GM10266 (cell line): ENCODE data around the gene GUCA2B.

Experiments
- DNase-seq: peaks from one replicate; pipeline ENCODE4 v3.0.0; 2012; ENCODE audit errors: extremely low spot score
- TF ChIP-seq, protein P1 (sequence below): IDR thresholded peaks from 2 replicates; pipeline ENCODE4 v1.5.1; 2012; ENCODE audit warnings: mild to moderate bottlenecking, low read depth; ENCODE audit not compliant: control insufficient read depth, insufficient read depth; ENCODE audit errors: missing control alignments

The GUCA2B gene

GRCh38 chr1:42165511-42166210, 12.5 kb downstream of the GUCA2B start:
- TF ChIP-seq, protein P1, sequence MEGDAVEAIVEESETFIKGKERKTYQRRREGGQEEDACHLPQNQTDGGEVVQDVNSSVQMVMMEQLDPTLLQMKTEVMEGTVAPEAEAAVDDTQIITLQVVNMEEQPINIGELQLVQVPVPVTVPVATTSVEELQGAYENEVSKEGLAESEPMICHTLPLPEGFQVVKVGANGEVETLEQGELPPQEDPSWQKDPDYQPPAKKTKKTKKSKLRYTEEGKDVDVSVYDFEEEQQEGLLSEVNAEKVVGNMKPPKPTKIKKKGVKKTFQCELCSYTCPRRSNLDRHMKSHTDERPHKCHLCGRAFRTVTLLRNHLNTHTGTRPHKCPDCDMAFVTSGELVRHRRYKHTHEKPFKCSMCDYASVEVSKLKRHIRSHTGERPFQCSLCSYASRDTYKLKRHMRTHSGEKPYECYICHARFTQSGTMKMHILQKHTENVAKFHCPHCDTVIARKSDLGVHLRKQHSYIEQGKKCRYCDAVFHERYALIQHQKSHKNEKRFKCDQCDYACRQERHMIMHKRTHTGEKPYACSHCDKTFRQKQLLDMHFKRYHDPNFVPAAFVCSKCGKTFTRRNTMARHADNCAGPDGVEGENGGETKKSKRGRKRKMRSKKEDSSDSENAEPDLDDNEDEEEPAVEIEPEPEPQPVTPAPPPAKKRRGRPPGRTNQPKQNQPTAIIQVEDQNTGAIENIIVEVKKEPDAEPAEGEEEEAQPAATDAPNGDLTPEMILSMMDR: no peak
- DNase-seq: no peak

GRCh38 chr1:42167611-42168390, 14.6 kb downstream of the GUCA2B start:
- TF ChIP-seq, protein P1: no peak
- no peak for DNase-seq

DNA sequence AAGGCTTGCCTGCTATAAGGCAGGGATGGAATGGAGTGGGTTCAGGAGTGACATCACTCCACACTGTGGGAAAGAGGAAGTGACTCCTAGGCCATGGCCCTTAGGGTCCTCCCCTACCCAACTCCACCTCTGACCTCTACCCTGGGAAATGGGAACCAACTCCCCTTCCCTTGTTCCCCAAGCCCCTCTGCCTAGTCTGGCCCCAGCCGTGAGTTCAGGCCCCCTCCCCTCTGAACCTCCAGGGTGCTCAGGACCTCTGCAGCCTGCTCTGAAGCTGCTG, 15.1 kb downstream of the GUCA2B start:
- TF ChIP-seq, protein P1: no peak
- DNase-seq: no peak

- DNase-seq: no peak
- TF ChIP-seq, protein P1: no peak
Observed at GRCh38 chr1:42168763-42169162, 15.6 kb downstream of the GUCA2B start.

DNA sequence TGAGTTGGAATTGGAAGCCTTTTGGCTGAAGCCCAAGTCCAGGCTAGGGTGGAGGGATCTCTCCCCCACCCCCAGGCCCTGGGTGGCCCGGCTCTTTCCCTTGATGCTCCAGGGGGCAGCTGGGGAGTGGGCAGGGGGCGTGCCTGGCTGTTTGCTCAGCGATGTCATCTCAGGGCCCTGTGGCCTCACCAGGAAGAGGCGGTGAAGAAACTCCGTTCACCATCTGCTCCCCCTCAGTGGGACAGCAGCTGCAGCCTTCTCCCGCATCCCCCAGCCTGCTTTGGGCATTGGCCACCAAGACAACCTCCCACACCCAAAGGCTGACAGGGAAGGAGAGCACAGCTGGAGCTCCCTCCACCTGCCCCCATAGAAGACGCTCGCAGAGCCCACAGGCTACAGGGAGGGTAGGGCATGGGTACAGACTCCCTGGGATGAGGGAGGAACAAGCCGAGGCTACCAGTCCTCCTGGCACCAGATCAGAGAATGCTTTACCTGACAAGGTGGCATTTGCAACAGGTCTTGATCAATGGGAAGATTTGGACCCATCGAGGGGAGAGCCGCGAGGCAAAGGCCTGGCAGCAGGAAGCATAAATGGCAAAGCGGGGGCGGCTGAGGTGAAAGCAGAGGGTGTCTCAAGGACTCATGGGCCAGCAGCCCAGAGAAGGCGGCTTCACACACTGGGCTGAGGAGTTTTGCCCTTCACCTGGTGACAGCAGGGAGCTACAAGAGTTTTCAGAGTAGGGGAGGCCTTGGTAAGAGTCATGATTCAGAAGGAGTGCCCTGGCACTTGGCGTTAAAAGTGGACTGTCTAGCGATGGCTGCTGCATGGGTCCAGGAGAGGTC, 17.8 kb downstream of the GUCA2B start:
- no peak for DNase-seq
- TF ChIP-seq, protein P1: no peak

DNA sequence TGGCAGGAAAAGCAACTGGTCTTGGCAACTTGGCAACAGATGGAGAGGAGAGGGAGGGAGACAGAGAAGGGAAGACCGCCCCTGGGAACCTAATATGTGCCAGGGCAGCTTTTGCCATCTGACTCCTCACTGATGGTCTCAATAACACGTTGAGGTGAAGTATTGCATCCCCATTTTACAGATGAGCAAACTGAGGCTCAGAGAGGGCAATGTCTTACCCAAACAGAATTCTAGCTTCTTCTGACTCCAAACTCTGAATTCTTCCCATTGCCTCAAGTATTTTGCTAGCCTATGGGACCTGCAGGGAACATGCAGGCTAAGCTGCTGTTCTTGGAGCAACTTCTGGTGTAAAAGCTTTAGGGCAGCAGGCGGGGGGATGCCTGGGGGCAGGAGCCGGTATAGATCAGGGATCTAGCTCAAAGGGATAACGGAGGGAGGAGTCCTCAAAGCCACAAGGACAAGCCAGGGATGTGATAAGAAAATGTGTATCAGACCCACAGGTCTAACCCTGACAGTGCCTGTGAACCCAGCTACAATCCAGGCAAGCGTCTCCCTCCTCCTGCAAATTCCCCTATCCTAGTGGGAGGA, 18.6 kb downstream of the GUCA2B start:
- DNase-seq: no peak
- TF ChIP-seq, protein P1: no peak
